HepG2 (cell line): Measurements from ENCODE around the gene OR5M8.

Source experiments
- CBX5 ChIP-seq: sonication (generic); formaldehyde crosslinking; IDR thresholded peaks from 2 replicates; pipeline ENCODE4 v1.4.0; 2020; ENCODE audit warnings: missing genetic modification reagents, borderline replicate concordance
- EZH2 ChIP-seq: conservative IDR thresholded peaks from 2 replicates; pipeline ENCODE4 v1.6.1; 2012; ENCODE audit warnings: mild to moderate bottlenecking, low read depth, low read length, moderate library complexity
- GABPA ChIP-seq, 2 experiments: IDR thresholded peaks; 2 replicates each; pipeline ENCODE4 v1.6.1; 2011 to 2016; ENCODE audit warnings: low read depth in 2 of 2, low read length in 1 of 2, missing biosample characterization in 1 of 2, missing genetic modification characterization in 1 of 2
- HCFC1 ChIP-seq: fragments of 150-350 bp; IDR thresholded peaks from 2 replicates; pipeline ENCODE4 v1.6.1; 2014; ENCODE audit warnings: low read depth, low read length
- MTA3 ChIP-seq: sonication (generic); formaldehyde crosslinking; IDR thresholded peaks from 2 replicates; pipeline ENCODE4 v1.4.0; 2020; ENCODE audit warnings: missing genetic modification reagents
- POLR2A ChIP-seq, 2 experiments: IDR thresholded peaks; 2 replicates each; pipeline ENCODE4 v1.6.1; 2011; ENCODE audit warnings: low read depth in 2 of 2, low read length in 2 of 2, mild to moderate bottlenecking in 1 of 2, moderate library complexity in 1 of 2; ENCODE audit not compliant: insufficient read depth in 1 of 2
- SP1 ChIP-seq, 2 experiments: fragments of 450-650 bp in 1 of 2; sonication (generic) in 1 of 2; formaldehyde crosslinking in 1 of 2; IDR thresholded peaks; 2 replicates each; pipeline versions ENCODE4 v1.4.0 to v1.6.1; 2016 to 2020; ENCODE audit warnings: missing genetic modification reagents in 1 of 2
- TARDBP ChIP-seq: sonication (generic); formaldehyde crosslinking; IDR thresholded peaks from 2 replicates; pipeline ENCODE4 v1.8.0; 2022; ENCODE audit warnings: mild to moderate bottlenecking, missing genetic modification reagents
- TBP ChIP-seq: sonication (generic); formaldehyde crosslinking; IDR thresholded peaks from 2 replicates; pipeline ENCODE4 v1.5.0; 2020; ENCODE audit warnings: missing genetic modification reagents
- ZNF678 ChIP-seq: sonication (generic); formaldehyde crosslinking; IDR thresholded peaks from 2 replicates; pipeline ENCODE4 v1.4.0; 2020; ENCODE audit warnings: mild to moderate bottlenecking, missing genetic modification reagents

DNA sequence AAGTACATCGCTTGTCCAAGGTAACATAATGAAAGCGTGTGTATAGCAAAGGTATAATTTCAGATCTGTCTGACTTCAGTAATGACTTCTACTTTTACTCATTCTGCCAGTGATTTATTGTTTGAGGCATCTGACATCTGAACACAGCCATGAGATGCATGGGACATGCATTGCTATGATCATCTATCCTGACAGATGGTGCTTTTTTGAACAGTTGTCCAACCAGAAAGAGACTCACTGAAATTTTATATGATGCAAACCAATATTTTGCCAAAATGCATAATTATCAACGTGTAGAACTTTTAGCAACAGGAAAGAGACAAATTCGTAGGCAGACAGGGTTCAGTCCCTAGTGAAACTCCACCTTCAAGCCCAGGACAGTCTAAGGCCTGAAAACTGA, 37.6 kb downstream of the OR5M8 start:
- TF ChIP-seq POLR2A (IDR thresholded peaks at IDR 0.05; ENCODE audit: insufficient read depth in 1 of 2, low read depth in 2 of 2, low read length in 2 of 2) = no peak
- no peak for TF ChIP-seq TARDBP (CRISPR knock-in tag)
- no peak for TF ChIP-seq GABPA (IDR thresholded peaks at IDR 0.05; ENCODE audit: low read depth, low read length)
- no peak for TF ChIP-seq GABPA (CRISPR knock-in tag; IDR thresholded peaks at IDR 0.05; ENCODE audit: low read depth)
- no peak for TF ChIP-seq EZH2
- no peak for TF ChIP-seq SP1 (IDR thresholded peaks at IDR 0.05)
- no peak for TF ChIP-seq SP1 (CRISPR knock-in tag; IDR thresholded peaks at IDR 0.05)
- no peak for TF ChIP-seq CBX5 (CRISPR knock-in tag)
- no peak for TF ChIP-seq MTA3 (CRISPR knock-in tag)
- TF ChIP-seq ZNF678 (CRISPR knock-in tag) = no peak
- no peak for TF ChIP-seq TBP (CRISPR knock-in tag)
- no peak for TF ChIP-seq HCFC1
